Breast epithelium (tissue), 3 donors: ENCODE data around the gene SFN.

Experiments used
- CTCF ChIP-seq, 3 donors: fragments of 450-650 bp; IDR thresholded peaks; one replicate each; pipeline ENCODE4 v1.5.1; 2016 to 2017; ENCODE audit warnings: antibody characterized with exemption in 3 of 3, mild to moderate bottlenecking in 3 of 3, moderate library complexity in 3 of 3
- POLR2A ChIP-seq: fragments of 450-650 bp; IDR thresholded peaks from one replicate; pipeline ENCODE4 v1.6.1; 2016; ENCODE audit warnings: antibody characterized with exemption, mild to moderate bottlenecking, moderate library complexity
- POLR2AphosphoS5 ChIP-seq, 3 donors: sonication (generic); formaldehyde crosslinking; IDR thresholded peaks; one replicate each; pipeline ENCODE4 v1.6.1; 2017; ENCODE audit warnings: antibody characterized with exemption in 3 of 3

GRCh38 chr1:26888231-26888630 is 25.3 kb downstream of the SFN start:
- TF ChIP-seq CTCF (IDR thresholded peaks at IDR 0.05) (no peak), POLR2AphosphoS5 (IDR thresholded peaks at IDR 0.05) (no peak), POLR2A (no peak)
